ENCODE results near the gene HNRNPDL. TPM values are rescaled to one million over a fixed set of nuclear protein-coding genes. Genes with fewer than 3 reads are reported as not detected.

Gene HNRNPDL
- total and polyA plus RNA-seq, 2 donors (not counting 1 experiment from before 2014, with no cell fraction given), result 296 to 370 TPM

DNA sequence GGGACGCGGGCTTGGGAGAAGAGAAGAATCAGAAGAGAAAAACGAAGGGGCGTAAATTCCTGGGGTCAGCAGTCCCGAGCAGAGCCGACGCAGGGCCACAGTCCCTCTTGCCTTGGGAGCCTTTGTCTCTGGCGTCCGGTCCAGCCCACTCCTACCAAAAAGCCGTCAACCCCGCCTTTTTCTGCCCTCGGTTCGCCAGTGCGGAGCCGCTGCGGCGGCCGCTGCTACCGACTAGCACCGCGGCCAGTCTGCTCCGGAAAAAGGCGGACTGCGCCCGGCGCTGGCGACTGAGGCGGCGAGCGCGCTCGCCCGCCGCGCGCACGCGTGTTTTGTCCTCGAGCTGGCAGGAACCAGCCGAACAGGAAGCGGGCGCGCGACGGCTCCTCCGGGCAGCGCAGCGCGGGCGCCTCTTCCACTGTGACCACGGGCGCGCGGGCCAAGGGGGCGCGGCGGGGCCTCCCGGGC, 502 bp downstream of the HNRNPDL start:
- H3K9me3 Mint-ChIP-seq (ENCODE audit: insufficient read depth), result no peaks in the 10 kb centered on the region
- Histone ChIP-seq H3K9ac (ENCODE audit: low read length) (peak overlapping the region; percentile 96), H3K27ac (ENCODE audit: low read length in 2 of 2) (peak overlapping the region; percentile 96 to 100), H4K20me1 (ENCODE audit: control insufficient read depth, insufficient read depth, low read length, poor library complexity, severe bottlenecking) (peaks cover 46% of the 10 kb centered on the region), H3K4me3 (ENCODE audit: control extremely low read depth in 1 of 5, extremely low read depth in 1 of 5, insufficient read depth in 1 of 5, low read depth in 2 of 5, low read length in 4 of 5) (peak overlapping the region; percentile 81 to 99 (median 98)), H3K36me3 (replicated peaks in 1 of 2; ENCODE audit: control extremely low read depth in 1 of 2, control insufficient read depth in 1 of 2, extremely low read depth in 1 of 2, insufficient read depth in 2 of 2, low read length in 1 of 2) (peaks cover 13 to 41% of the 10 kb centered on the region in 2 experiments), H3K4me1 (ENCODE audit: control insufficient read depth in 2 of 2, insufficient read depth in 2 of 2, low read length in 2 of 2) (peaks cover 27 to 32% of the 10 kb centered on the region in 2 donors), H3K79me2 (ENCODE audit: control insufficient read depth, insufficient read depth, low read length) (peaks cover 71% of the 10 kb centered on the region), H2AFZ (ENCODE audit: insufficient read depth, low read depth, low read length, poor library complexity, severe bottlenecking) (peak overlapping the region; percentile 90), H3K4me2 (replicated peaks; ENCODE audit: low read depth, low read length, poor library complexity, severe bottlenecking) (peak overlapping the region; percentile 93), H3K27me3 (replicated peaks in 1 of 4; ENCODE audit: control extremely low read depth in 1 of 4, control insufficient read depth in 3 of 4, insufficient read depth in 4 of 4, low read length in 3 of 4) (no peaks in the 10 kb centered on the region), H3K9me3 (ENCODE audit: control extremely low read depth in 1 of 3, control insufficient read depth in 2 of 3, insufficient read depth in 1 of 3, low read length in 2 of 3) (no peaks in the 10 kb centered on the region)
- H3K4me3 Mint-ChIP-seq, result peak overlapping the region; percentile 100
- no peaks in the 10 kb centered on the region for H3K27me3 Mint-ChIP-seq
- CTCF ChIA-PET, result interaction anchor here (0.7 to 2.7 kb wide), 16 partner anchors 8 to 470 kb away, joined by 3 to 16 read pairs (median 6); partner anchors contain the start of genes HNRNPD and THAP9
- H3K4me1 Mint-ChIP-seq, result peaks cover 47% of the 10 kb centered on the region
- POLR2A ChIA-PET, result interaction anchor here (0.8 to 2.3 kb wide), 11 partner anchors 56 to 1026 kb away, joined by 3 to 44 read pairs (median 5); partner anchors contain the start of genes COPS4, HELQ, HNRNPD and MRPS18C
- under 1% methylated on average over 58 of the region's 58 CpGs for WGBS (ENCODE audit: insufficient coverage)
- no peak for DNase-seq
- intact Hi-C loops (cut with micrococcal nuclease), result loop anchor here (1.0 to 2.0 kb wide), 9 partner anchors 33 to 855 kb away; partner anchors contain the start of genes COPS4, COQ2, LIN54 and SEC31A
- peak overlapping the region; percentile 100 for H3K27ac Mint-ChIP-seq
- TF ChIP-seq, protein P1, sequence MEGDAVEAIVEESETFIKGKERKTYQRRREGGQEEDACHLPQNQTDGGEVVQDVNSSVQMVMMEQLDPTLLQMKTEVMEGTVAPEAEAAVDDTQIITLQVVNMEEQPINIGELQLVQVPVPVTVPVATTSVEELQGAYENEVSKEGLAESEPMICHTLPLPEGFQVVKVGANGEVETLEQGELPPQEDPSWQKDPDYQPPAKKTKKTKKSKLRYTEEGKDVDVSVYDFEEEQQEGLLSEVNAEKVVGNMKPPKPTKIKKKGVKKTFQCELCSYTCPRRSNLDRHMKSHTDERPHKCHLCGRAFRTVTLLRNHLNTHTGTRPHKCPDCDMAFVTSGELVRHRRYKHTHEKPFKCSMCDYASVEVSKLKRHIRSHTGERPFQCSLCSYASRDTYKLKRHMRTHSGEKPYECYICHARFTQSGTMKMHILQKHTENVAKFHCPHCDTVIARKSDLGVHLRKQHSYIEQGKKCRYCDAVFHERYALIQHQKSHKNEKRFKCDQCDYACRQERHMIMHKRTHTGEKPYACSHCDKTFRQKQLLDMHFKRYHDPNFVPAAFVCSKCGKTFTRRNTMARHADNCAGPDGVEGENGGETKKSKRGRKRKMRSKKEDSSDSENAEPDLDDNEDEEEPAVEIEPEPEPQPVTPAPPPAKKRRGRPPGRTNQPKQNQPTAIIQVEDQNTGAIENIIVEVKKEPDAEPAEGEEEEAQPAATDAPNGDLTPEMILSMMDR (IDR thresholded peaks at IDR 0.05), result peak; percentile 61
- no peak for TF ChIP-seq EZH2 (IDR thresholded peaks at IDR 0.05; ENCODE audit: borderline replicate concordance, insufficient read depth, low read depth, low read length, poor library complexity, severe bottlenecking)
- no peak for ATAC-seq (ENCODE audit: low read depth)

All from B cell (primary cell).